NCI-H1436 treated with DMSO at 0.1 percent for 48 hours (cell line): Measurements from ENCODE around the gene KCNT2.
"Not testable (repeated sequence)": the region's sequence is repeated elsewhere in the genome, so short reads cannot be mapped to it uniquely, and the experiment has no call there.

ENCODE experiments used
- DNase-seq: peaks from one replicate; lab custom pipeline; 2025; lab: John Stamatoyannopoulos, UW

KCNT2 gene

GRCh38 chr1:196515904-196516303 lies 92.3 kb downstream of the KCNT2 start:
- DNase-seq = no peak

GRCh38 chr1:196513821-196514220 lies 94.4 kb downstream of the KCNT2 start:
- DNase-seq = no peak

- DNase-seq = no peak
Measured at GRCh38 chr1:196510451-196510850, 97.8 kb downstream of the KCNT2 start.

- not testable (repeated sequence) for DNase-seq
Measured at GRCh38 chr1:196504224-196504623, 104.0 kb downstream of the KCNT2 start.

GRCh38 chr1:196502437-196502836 lies 105.8 kb downstream of the KCNT2 start:
- no peak for DNase-seq

- DNase-seq = no peak
Measured at GRCh38 chr1:196501760-196502428, 106.3 kb downstream of the KCNT2 start.

GRCh38 chr1:196497817-196498216 lies 110.4 kb downstream of the KCNT2 start:
- DNase-seq = no peak

GRCh38 chr1:196494766-196495165 lies 113.5 kb downstream of the KCNT2 start:
- DNase-seq = no peak

- DNase-seq = no peak
Measured at GRCh38 chr1:196493881-196494280, 114.4 kb downstream of the KCNT2 start.

GRCh38 chr1:196488579-196488978 lies 119.7 kb downstream of the KCNT2 start:
- no peak for DNase-seq

- no peak for DNase-seq
Measured at GRCh38 chr1:196486346-196486745, 121.9 kb downstream of the KCNT2 start.

GRCh38 chr1:196481616-196482015 lies 126.6 kb downstream of the KCNT2 start:
- no peak for DNase-seq

- DNase-seq = no peak
Measured at GRCh38 chr1:196477262-196477661, 131.0 kb downstream of the KCNT2 start.

- DNase-seq = no peak
Measured at GRCh38 chr1:196467230-196467925, 140.9 kb downstream of the KCNT2 start.

- no peak for DNase-seq
Measured at GRCh38 chr1:196466654-196467053, 141.6 kb downstream of the KCNT2 start.

GRCh38 chr1:196466166-196466565 lies 142.1 kb downstream of the KCNT2 start:
- DNase-seq = no peak

GRCh38 chr1:196464480-196464941 lies 143.7 kb downstream of the KCNT2 start:
- DNase-seq = no peak

- no peak for DNase-seq
Measured at GRCh38 chr1:196462086-196462485, 146.2 kb downstream of the KCNT2 start.

- no peak for DNase-seq
Measured at GRCh38 chr1:196461521-196461920, 146.7 kb downstream of the KCNT2 start.

GRCh38 chr1:196459383-196459782 lies 148.9 kb downstream of the KCNT2 start:
- DNase-seq = no peak

GRCh38 chr1:196454792-196455191 lies 153.4 kb downstream of the KCNT2 start:
- no peak for DNase-seq

- no peak for DNase-seq
Measured at GRCh38 chr1:196451103-196451502, 157.1 kb downstream of the KCNT2 start.
